Body of pancreas (tissue), 4 donors: ENCODE data around the gene AQP6.

Experiments
- POLR2A ChIP-seq, 3 donors: fragments of 450-650 bp; IDR thresholded peaks; one replicate each; pipeline ENCODE4 v1.6.1; 2016; ENCODE audit warnings: antibody characterized with exemption in 3 of 3, mild to moderate bottlenecking in 2 of 3
- TF ChIP-seq, protein P1 (sequence below), 7 experiments: fragments of 450-650 bp in 4 of 7; fragments of 200-600 bp in 3 of 7; sonication (generic) in 3 of 7; IDR thresholded peaks; one replicate each; pipeline ENCODE4 v1.5.1; 2016 to 2019; ENCODE audit warnings: antibody characterized with exemption in 7 of 7

DNA sequence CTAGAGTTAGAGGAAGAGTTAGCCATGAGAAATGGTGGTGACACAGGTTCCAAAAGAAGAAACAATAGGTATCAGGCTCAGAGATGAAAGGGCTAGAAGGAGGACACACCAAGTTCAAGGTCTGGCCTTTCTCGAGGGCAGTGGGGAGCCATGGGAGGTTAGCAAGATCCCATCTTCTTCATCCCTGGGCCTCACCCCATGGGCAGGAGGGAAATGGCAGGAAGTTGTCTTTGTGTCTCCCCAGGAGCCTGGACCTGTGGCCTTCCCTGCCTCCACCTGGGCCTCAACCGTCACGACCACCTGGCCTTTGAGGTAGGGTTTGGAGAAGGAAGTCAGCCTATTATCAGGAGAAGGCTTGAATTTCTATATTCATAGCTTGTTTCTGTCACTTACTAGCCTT lies 28.0 kb upstream of the AQP6 start:
- TF ChIP-seq, protein P1, sequence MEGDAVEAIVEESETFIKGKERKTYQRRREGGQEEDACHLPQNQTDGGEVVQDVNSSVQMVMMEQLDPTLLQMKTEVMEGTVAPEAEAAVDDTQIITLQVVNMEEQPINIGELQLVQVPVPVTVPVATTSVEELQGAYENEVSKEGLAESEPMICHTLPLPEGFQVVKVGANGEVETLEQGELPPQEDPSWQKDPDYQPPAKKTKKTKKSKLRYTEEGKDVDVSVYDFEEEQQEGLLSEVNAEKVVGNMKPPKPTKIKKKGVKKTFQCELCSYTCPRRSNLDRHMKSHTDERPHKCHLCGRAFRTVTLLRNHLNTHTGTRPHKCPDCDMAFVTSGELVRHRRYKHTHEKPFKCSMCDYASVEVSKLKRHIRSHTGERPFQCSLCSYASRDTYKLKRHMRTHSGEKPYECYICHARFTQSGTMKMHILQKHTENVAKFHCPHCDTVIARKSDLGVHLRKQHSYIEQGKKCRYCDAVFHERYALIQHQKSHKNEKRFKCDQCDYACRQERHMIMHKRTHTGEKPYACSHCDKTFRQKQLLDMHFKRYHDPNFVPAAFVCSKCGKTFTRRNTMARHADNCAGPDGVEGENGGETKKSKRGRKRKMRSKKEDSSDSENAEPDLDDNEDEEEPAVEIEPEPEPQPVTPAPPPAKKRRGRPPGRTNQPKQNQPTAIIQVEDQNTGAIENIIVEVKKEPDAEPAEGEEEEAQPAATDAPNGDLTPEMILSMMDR (IDR thresholded peaks at IDR 0.05): no peak
- no peak for TF ChIP-seq POLR2A (IDR thresholded peaks at IDR 0.05)
